Activated CD4-positive, alpha-beta T cell treated with anti-CD3 and anti-CD28 coated beads, Interleukin-2, amount 50 U/mL, for 1 hour (primary cell): ENCODE data around the gene KCNH2.

Experiments used
- DNase-seq: peaks from one replicate; pipeline ENCODE4 v3.0.0-alpha.2; 2020

Gene KCNH2

GRCh38 chr7:150972023-150972468, 6.1 kb downstream of the KCNH2 start:
- DNase-seq, result no peak

DNA sequence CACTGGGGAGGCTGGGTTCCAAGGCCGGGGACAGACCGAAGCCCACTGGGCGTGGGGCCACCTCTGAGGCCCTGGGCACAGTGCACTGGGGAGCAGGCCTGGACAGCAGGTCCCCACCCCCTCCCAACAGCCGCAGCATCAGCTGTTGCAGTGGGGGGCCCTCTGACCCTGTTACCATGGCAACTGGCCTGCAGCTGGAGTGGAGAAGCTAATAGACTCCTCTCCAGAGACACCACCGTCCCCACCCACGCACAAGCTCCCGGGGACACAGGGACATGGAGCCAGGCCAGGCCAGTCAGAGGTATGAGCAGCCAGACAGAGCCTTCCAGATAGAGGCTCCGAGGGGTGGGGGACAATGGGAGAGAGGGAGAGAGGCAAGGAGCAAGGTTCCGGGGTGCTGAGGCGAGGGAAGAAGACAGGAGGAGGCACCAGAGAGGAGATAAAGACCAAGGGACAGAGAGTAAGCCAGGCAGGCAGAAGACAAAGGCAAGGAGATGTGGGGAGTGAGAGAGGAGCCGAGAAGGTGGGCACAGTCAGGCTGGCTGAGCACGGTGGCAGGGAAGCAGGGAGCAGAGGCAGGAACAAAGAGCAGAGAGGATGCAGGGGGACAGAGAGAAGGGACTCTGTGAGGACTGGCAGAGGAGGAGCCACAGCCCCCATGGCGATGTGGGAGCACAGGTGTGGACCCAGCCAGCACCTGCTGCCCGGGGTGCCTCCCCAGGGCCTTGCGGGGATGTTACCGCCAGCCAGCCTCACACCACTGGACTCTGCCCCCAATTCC, 6.7 kb downstream of the KCNH2 start:
- no peak for DNase-seq

DNA sequence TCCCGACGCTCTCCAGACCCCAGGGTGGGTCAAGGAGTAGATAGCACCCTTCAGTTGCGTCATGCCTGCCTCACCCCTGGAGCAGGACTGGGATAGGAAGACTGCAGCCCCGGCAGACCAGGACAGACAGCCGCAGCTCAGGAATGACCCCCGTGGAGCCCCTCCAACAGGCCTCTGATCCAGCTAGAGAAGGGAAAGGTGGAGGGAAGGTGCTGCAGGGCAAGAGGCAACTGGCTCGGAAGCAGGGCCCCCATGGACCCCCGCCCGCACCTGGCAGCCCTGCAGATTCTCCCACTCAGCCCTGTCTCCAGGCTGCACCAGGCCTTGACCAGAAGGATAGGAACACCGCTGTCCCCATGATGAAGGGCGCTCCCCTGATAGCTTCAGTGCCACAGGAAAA, 7.7 kb downstream of the KCNH2 start:
- no peak for DNase-seq

DNA sequence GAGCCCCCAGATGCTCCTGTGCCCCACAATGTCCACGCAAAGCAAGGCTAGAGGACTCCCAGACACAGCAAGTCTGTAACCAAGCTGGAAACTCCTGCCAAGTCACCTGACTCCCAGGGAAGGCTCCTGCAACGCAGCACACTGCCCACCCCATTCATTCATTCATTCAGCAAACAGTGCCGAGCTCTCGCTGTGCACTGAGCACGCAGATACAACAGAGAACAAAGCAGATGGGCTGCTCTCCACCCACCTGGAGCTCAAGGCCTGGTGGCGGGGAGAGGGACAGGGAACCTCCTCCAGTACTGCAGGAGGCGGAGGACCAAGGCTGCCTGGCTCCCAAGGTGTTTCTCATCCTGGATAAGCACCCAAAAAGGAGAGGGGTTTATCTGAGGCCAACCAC, 8.6 kb downstream of the KCNH2 start:
- DNase-seq, result no peak

DNA sequence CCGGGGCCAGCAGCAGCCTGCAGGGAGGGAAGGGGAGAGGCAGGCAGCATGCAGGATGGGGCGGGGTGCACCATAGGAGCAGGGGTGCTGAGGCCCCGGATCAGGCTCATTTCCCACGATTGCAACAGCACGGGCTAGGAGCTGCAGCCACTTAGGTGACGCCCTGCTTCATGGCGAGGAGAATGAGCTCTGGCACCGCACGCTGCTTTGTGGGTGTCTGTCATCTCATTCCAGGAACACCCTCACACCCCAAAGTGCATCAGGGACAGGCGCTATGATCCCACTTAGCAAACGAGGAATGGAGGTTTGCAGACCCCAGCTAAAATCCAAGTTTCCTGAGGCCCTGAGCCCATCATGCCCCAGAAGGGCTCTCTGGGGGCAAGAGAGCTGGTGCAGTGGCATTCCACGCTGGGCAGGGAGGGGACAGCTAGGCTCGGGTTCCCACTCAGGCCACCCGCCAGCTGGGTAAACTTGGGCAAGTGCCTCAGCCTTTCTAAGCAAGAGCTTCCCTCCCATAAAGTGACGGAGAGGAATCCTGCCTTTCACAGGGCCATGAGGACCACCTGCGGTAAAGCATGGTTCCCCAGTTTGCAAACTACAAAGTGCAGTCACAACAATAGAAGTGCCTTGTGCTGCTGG, 9.3 kb downstream of the KCNH2 start:
- no peak for DNase-seq

GRCh38 chr7:150968056-150968733, 9.9 kb downstream of the KCNH2 start:
- no peak for DNase-seq

- DNase-seq, result no peak
These were observed 10.8 kb downstream of the KCNH2 start for GRCh38 chr7:150967349-150967748.

DNA sequence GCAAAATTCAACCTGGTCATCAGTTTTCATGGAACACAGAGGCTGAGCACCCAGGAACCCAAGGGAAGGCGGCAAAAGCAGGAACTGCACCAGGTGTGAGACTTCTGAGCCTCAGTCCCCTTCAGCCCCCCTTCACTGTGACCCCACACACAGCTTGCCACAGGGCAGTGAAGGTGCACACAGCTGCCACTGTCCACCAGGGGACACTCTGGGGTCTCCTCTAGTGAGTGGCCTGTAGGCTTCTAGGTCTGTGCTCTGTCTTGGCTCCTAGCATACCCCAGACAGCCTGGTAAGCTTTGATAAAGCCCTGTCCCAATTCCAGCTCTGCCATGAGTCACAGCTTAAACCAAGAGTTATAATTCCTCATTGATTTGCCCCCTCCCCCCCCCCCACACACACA, 12.1 kb downstream of the KCNH2 start:
- DNase-seq, result no peak

- no peak for DNase-seq
These were observed 12.8 kb downstream of the KCNH2 start for GRCh38 chr7:150965273-150965830.

DNA sequence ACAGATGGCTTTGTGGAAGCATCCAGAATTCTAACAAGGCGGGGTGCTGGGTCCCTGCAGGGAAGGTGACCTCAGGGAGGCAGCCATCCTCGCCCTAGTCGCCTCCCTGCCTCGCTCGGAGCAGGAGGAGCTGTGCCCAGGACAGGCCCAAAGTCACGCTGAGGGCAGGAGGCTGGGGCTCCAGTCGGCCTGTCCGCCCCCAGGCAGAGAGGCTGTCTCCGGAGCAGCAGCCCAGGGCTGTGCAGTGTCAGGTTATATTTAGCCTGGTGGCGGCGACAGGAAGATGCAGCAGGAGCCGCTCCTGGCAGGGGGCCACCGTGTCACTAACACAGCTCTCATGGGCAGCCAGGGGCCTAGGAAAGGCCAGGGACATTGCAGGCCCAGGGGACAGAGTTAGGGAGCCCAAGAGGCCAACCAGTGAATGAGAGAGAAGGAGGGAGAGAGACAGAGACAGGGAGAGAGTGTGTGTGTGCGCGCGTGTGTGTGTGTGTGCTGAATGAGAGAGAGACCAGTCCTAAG, 13.5 kb downstream of the KCNH2 start:
- no peak for DNase-seq

DNA sequence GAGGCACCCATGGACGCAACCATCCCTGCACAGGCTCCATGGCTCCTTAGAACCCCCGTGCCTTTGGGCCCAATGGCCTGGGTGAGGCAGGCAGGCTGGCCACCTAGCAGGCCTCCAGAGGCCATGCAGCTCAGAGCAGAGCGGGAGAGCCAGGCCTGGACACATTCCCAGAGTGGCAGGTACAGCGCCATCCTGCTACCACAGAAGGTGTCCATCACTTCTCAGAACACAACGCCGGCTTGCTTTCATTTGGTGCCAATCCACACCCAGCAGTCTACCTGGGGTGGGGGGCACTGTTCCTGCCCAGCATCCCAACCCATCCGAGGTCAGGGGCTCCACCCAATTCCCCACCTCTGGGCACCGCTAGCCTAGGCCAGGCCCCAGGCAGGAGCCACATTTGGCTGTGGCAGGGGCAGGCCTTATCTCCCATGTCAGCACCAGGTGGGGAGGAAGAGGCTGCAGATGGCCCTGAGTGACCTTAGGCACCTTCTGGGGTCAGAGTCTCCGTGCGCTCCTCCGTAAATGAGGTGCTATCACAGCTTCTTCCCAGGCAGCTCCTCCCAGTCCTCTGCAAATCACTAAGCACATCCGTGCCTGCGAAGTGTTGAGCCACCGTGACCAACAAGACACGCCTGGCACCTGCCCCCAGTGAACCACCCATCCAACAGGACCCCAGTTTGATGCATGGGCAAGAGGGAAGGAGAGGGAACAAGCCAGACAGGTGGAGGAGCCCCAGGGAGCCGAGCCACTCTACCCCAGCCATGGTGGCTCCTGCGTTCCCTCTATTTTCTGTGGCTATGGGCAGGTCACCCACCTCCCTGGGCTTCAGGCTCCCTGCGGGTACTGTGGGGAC, 14.2 kb downstream of the KCNH2 start:
- DNase-seq, result no peak

- peak; percentile 66 for DNase-seq
These were observed 15.3 kb downstream of the KCNH2 start for GRCh38 chr7:150962553-150963399.

DNA sequence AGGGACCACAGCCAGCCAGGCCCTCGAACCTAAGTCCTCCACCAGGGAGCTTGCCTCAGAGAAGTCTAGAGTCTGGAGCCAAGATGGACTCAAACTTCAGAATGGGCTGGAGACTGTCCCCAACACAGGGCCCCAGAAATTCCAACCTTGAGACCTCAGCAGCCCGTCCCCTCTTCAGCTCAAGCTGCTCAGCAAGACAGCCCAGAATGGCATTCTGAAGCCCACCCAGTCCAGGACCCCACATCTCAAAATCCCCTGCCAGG, 15.9 kb downstream of the KCNH2 start:
- DNase-seq, result no peak

- DNase-seq, result no peak
These were observed 16.4 kb downstream of the KCNH2 start for GRCh38 chr7:150961510-150962289.

- no peak for DNase-seq
These were observed 18.1 kb downstream of the KCNH2 start for GRCh38 chr7:150959739-150960734.

GRCh38 chr7:150959081-150959480, 19.0 kb downstream of the KCNH2 start:
- no peak for DNase-seq

GRCh38 chr7:150958597-150958996, 19.5 kb downstream of the KCNH2 start:
- DNase-seq, result no peak

DNA sequence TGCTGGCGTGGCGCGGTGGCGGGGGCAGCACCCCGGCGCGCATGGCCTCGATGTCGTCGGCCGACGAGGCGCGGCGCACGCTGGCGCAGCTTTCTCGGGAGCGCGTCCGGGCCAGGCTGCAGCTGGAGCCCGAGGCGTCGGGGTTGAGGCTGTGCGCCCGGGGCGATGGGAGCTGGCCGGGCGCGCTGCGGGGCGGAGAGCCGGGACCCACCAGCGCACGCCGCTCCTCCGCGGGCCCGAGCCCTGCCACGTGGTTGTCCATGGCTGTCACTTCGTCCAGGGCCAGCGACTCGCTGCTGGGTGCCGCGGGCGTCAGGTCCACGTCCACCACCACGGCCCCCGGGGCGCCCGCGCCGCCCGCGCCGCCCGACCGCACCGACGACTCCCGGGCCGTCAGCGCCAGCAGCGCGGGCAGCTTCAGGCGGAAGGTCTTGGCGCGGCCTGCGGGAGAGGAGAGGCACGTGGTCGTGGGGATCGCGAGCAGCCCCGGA, 20.0 kb downstream of the KCNH2 start:
- no peak for DNase-seq
